NCI-H128 (cell line): ENCODE measurements around the gene DNTTIP2.
"Not testable (repeated sequence)": the region's sequence is repeated elsewhere in the genome, so short reads cannot be mapped to it uniquely, and the experiment has no call there.

Source experiments
- DNase-seq: peaks from one replicate; lab custom pipeline; 2025; ENCODE audit not compliant: unreplicated experiment; lab: John Stamatoyannopoulos, UW

DNTTIP2 gene

GRCh38 chr1:93842750-93843500 is 36.1 kb downstream of the DNTTIP2 start:
- DNase-seq: no peak

- no peak for DNase-seq
Observed at GRCh38 chr1:93841771-93842170, 37.2 kb downstream of the DNTTIP2 start.

GRCh38 chr1:93840956-93841482 is 38.0 kb downstream of the DNTTIP2 start:
- DNase-seq: no peak

GRCh38 chr1:93839753-93840152 is 39.3 kb downstream of the DNTTIP2 start:
- no peak for DNase-seq

GRCh38 chr1:93839307-93839706 is 39.7 kb downstream of the DNTTIP2 start:
- DNase-seq: no peak

GRCh38 chr1:93837961-93838360 is 41.0 kb downstream of the DNTTIP2 start:
- no peak for DNase-seq

GRCh38 chr1:93833293-93833692 is 45.7 kb downstream of the DNTTIP2 start:
- not testable (repeated sequence) for DNase-seq

- DNase-seq: no peak
Observed at GRCh38 chr1:93829061-93829460, 49.9 kb downstream of the DNTTIP2 start.

- DNase-seq: no peak
Observed at GRCh38 chr1:93828367-93828755, 50.6 kb downstream of the DNTTIP2 start.

- DNase-seq: no peak
Observed at GRCh38 chr1:93827633-93828366, 51.2 kb downstream of the DNTTIP2 start.

GRCh38 chr1:93827128-93827527 is 51.9 kb downstream of the DNTTIP2 start:
- no peak for DNase-seq

- no peak for DNase-seq
Observed at GRCh38 chr1:93824834-93825233, 54.2 kb downstream of the DNTTIP2 start.

GRCh38 chr1:93822730-93823425 is 56.1 kb downstream of the DNTTIP2 start:
- no peak for DNase-seq

- DNase-seq: no peak
Observed at GRCh38 chr1:93821423-93822144, 57.4 kb downstream of the DNTTIP2 start.

- DNase-seq: no peak
Observed at GRCh38 chr1:93820554-93821422, 58.2 kb downstream of the DNTTIP2 start.

GRCh38 chr1:93818570-93818959 is 60.4 kb downstream of the DNTTIP2 start:
- no peak for DNase-seq

GRCh38 chr1:93817819-93818569 is 61.0 kb downstream of the DNTTIP2 start:
- no peak for DNase-seq

GRCh38 chr1:93816970-93817678 is 61.9 kb downstream of the DNTTIP2 start:
- no peak for DNase-seq
